ENCODE data around the gene SPATA20.

Gene SPATA20

GRCh38 chr17:50533185-50533584, 13.8 kb upstream of the SPATA20 start:
- DNase-seq, result no peak
- no peak overlapping the region for H3K4me3 ChIP-seq (ENCODE audit: insufficient read depth, low read depth, low read length, poor library complexity, severe bottlenecking)
- no peak overlapping the region for H3K27ac ChIP-seq (ENCODE audit: insufficient read depth, low read length, poor library complexity, severe bottlenecking)
- no peaks in the 10 kb centered on the region for H3K36me3 ChIP-seq (ENCODE audit: control insufficient read depth, insufficient read depth, low read length)
- H3K4me1 ChIP-seq (ENCODE audit: control insufficient read depth, insufficient read depth, low read length, poor library complexity, severe bottlenecking), result peaks cover 13% of the 10 kb centered on the region
- peaks cover 29% of the 10 kb centered on the region for H3K27me3 ChIP-seq (replicated peaks; ENCODE audit: control insufficient read depth, insufficient read depth, low read length, poor library complexity, severe bottlenecking)
- H3K9me3 ChIP-seq (ENCODE audit: control insufficient read depth, low read length), result no peaks in the 10 kb centered on the region

DNA sequence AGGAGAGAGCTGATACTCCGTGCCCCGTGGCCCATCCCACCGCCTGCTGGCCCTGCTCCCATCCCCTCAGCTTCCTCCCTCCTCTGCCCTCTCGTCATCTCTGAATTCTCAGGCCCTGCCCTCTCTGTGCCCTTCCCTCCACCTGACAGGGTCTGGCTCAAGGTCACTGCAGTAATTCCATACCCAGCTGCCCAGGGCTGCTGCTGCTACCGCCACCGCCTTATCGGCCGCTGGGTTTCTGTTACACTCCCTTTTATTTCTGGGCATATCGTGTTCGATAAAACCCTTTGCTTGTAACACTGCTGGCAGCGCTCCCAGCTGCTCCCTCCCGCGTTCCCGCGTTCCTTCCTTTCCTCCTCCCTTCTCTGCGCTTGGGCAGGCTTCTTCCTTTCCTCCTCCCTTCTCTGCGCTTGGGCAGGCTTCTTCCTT, 13.2 kb upstream of the SPATA20 start:
- Histone ChIP-seq H3K4me1 (ENCODE audit: control insufficient read depth, insufficient read depth, low read length, poor library complexity, severe bottlenecking) (peaks cover 13% of the 10 kb centered on the region), H3K27ac (ENCODE audit: insufficient read depth, low read length, poor library complexity, severe bottlenecking) (no peak overlapping the region), H3K27me3 (replicated peaks; ENCODE audit: control insufficient read depth, insufficient read depth, low read length, poor library complexity, severe bottlenecking) (peaks cover 26% of the 10 kb centered on the region), H3K36me3 (ENCODE audit: control insufficient read depth, insufficient read depth, low read length) (no peaks in the 10 kb centered on the region), H3K9me3 (ENCODE audit: control insufficient read depth, low read length) (no peaks in the 10 kb centered on the region), H3K4me3 (ENCODE audit: insufficient read depth, low read depth, low read length, poor library complexity, severe bottlenecking) (no peak overlapping the region)
- no peak for DNase-seq

DNA sequence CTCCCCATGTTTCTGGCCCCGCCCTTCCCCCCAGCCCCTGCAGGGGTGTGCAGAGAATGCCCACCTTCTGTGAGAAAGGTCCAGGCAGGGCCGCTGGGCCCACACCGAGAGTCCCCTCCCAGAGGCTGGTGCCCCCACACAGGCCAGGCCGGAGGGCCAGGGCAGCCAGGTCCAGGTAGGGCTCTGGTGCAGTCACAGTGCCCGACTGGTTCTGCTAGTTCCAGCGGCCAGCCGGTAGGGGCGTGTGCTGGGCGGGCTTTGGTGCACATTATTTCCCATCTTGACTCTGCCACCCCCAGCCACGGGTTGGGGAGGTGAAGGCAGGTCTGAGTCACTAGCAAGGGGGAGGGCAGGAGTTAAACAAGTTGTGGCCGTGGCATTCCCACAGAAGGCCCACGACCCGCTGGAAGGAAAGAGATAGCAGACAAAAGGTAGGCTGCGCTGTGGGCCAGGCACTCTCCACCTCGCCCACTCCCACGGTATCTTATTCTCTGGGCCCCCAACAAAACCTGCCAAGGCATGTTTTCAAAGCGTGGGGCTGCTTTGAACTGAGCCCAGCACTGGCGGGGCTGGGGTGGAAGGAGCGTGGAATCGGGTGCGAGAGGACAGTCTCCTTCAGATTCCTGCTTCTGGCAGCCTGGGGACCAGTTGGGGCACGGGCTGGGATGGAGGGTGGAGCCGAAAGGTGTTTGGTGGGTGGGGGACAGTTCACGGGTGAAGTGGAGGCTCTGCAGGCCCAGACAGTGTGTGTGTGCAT, 12.6 kb upstream of the SPATA20 start:
- H3K27ac ChIP-seq (ENCODE audit: insufficient read depth, low read length, poor library complexity, severe bottlenecking), result no peak overlapping the region
- H3K4me1 ChIP-seq (ENCODE audit: control insufficient read depth, insufficient read depth, low read length, poor library complexity, severe bottlenecking), result peaks cover 13% of the 10 kb centered on the region
- no peak overlapping the region for H3K4me3 ChIP-seq (ENCODE audit: insufficient read depth, low read depth, low read length, poor library complexity, severe bottlenecking)
- H3K27me3 ChIP-seq (replicated peaks; ENCODE audit: control insufficient read depth, insufficient read depth, low read length, poor library complexity, severe bottlenecking), result peaks cover 26% of the 10 kb centered on the region
- no peak for DNase-seq
- no peaks in the 10 kb centered on the region for H3K9me3 ChIP-seq (ENCODE audit: control insufficient read depth, low read length)
- no peaks in the 10 kb centered on the region for H3K36me3 ChIP-seq (ENCODE audit: control insufficient read depth, insufficient read depth, low read length)

DNA sequence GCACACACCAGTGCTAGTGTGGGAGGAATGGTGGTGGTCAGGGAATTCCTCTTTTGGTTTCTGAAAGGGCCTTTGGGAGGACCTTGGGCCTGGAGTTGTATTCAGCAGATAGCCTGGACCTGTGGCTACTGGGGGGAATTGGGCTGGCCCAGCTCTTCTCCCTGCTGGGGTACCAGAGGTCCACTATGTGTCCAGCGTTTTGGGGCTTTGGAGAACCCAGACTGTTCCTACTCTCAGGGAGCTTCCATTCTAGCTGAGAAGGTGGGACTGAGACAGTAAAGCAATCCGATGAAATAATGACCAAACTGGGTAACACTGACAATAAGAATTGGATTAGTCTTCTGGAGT, 12.0 kb upstream of the SPATA20 start:
- Histone ChIP-seq H3K27ac (ENCODE audit: insufficient read depth, low read length, poor library complexity, severe bottlenecking) (no peak overlapping the region), H3K9me3 (ENCODE audit: control insufficient read depth, low read length) (no peaks in the 10 kb centered on the region), H3K4me3 (ENCODE audit: insufficient read depth, low read depth, low read length, poor library complexity, severe bottlenecking) (no peak overlapping the region), H3K4me1 (ENCODE audit: control insufficient read depth, insufficient read depth, low read length, poor library complexity, severe bottlenecking) (peaks cover 13% of the 10 kb centered on the region), H3K27me3 (replicated peaks; ENCODE audit: control insufficient read depth, insufficient read depth, low read length, poor library complexity, severe bottlenecking) (peaks cover 26% of the 10 kb centered on the region), H3K36me3 (ENCODE audit: control insufficient read depth, insufficient read depth, low read length) (no peaks in the 10 kb centered on the region)
- DNase-seq, result no peak

DNA sequence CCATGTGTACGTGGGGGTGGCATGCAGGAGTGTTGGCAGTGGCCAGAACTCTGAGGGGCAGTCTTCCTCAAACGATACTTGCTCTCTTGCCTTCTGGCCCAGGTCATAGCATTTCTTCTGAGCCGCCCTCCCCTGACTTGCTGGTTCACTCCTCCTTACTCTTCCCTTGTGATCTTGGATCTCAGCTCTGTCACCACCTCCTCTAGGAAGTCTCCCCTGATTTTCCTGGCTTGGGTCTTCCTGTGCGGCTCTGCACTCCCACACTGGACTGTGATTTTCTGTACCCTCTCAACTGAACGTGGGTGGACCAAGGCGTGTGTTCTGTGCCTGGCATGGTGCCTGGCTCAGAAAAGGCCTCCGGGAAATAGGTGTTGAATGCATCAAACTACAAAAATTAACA, 11.6 kb upstream of the SPATA20 start:
- Histone ChIP-seq H3K4me3 (ENCODE audit: insufficient read depth, low read depth, low read length, poor library complexity, severe bottlenecking) (no peak overlapping the region), H3K9me3 (ENCODE audit: control insufficient read depth, low read length) (no peaks in the 10 kb centered on the region), H3K27ac (ENCODE audit: insufficient read depth, low read length, poor library complexity, severe bottlenecking) (no peak overlapping the region), H3K36me3 (ENCODE audit: control insufficient read depth, insufficient read depth, low read length) (no peaks in the 10 kb centered on the region), H3K4me1 (ENCODE audit: control insufficient read depth, insufficient read depth, low read length, poor library complexity, severe bottlenecking) (peaks cover 13% of the 10 kb centered on the region), H3K27me3 (replicated peaks; ENCODE audit: control insufficient read depth, insufficient read depth, low read length, poor library complexity, severe bottlenecking) (peaks cover 24% of the 10 kb centered on the region)
- DNase-seq, result no peak

- Histone ChIP-seq H3K27ac (ENCODE audit: insufficient read depth, low read length, poor library complexity, severe bottlenecking) (no peak overlapping the region), H3K9me3 (ENCODE audit: control insufficient read depth, low read length) (no peaks in the 10 kb centered on the region), H3K4me3 (ENCODE audit: insufficient read depth, low read depth, low read length, poor library complexity, severe bottlenecking) (no peak overlapping the region), H3K36me3 (ENCODE audit: control insufficient read depth, insufficient read depth, low read length) (no peaks in the 10 kb centered on the region), H3K4me1 (ENCODE audit: control insufficient read depth, insufficient read depth, low read length, poor library complexity, severe bottlenecking) (peaks cover 13% of the 10 kb centered on the region), H3K27me3 (replicated peaks; ENCODE audit: control insufficient read depth, insufficient read depth, low read length, poor library complexity, severe bottlenecking) (peaks cover 13% of the 10 kb centered on the region)
- no peak for DNase-seq
Measured at GRCh38 chr17:50536683-50537646, 10.0 kb upstream of the SPATA20 start.

GRCh38 chr17:50537721-50538548, 9.0 kb upstream of the SPATA20 start:
- Histone ChIP-seq H3K36me3 (ENCODE audit: control insufficient read depth, insufficient read depth, low read length) (no peaks in the 10 kb centered on the region), H3K4me3 (ENCODE audit: insufficient read depth, low read depth, low read length, poor library complexity, severe bottlenecking) (no peak overlapping the region), H3K27me3 (replicated peaks; ENCODE audit: control insufficient read depth, insufficient read depth, low read length, poor library complexity, severe bottlenecking) (peaks cover 3% of the 10 kb centered on the region), H3K4me1 (ENCODE audit: control insufficient read depth, insufficient read depth, low read length, poor library complexity, severe bottlenecking) (peaks cover 9% of the 10 kb centered on the region), H3K9me3 (ENCODE audit: control insufficient read depth, low read length) (no peaks in the 10 kb centered on the region), H3K27ac (ENCODE audit: insufficient read depth, low read length, poor library complexity, severe bottlenecking) (no peak overlapping the region)
- DNase-seq, result no peak

DNA sequence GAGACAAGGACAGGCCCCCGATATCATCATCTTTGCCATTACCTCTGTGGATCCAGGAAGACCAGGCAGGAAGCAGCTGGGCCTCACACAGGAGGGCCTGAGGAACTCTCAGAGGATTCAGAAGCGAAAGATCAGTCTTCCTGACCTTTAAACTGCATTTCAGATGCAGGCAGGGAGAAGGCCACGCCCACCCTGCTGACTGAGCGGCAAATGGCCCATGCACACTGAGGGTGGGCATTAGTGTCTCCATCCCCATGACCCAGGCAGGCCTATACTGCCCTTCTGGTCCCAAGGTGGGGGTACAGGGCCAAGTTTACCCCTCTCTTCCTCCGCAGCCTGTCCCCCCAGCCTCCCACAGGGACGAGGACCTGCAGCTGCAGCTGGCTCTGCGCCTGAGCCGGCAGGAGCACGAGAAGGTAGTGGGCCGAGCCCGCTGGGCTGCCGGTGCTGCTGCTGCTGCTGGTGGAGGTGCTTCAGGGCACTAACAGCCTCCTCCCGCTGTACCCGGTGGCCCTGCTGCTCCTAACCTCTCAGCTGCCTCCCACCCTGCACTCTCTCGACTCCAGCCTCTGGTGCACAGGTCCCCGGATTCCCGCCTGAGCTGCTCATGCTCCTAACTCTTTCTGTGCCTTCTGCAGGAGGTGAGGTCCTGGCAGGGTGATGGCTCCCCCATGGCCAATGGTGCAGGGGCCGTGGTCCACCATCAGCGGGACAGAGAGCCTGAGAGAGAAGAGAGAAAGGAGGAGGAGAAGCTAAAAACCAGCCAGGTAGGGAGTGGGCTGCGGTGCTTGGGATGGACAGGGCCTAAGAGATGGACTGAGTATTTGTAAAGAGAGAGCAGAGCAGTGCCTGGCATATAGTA, 8.2 kb upstream of the SPATA20 start:
- Histone ChIP-seq H3K9me3 (ENCODE audit: control insufficient read depth, low read length) (no peaks in the 10 kb centered on the region), H3K36me3 (ENCODE audit: control insufficient read depth, insufficient read depth, low read length) (no peaks in the 10 kb centered on the region), H3K27me3 (replicated peaks; ENCODE audit: control insufficient read depth, insufficient read depth, low read length, poor library complexity, severe bottlenecking) (no peaks in the 10 kb centered on the region), H3K4me3 (ENCODE audit: insufficient read depth, low read depth, low read length, poor library complexity, severe bottlenecking) (no peak overlapping the region), H3K27ac (ENCODE audit: insufficient read depth, low read length, poor library complexity, severe bottlenecking) (no peak overlapping the region), H3K4me1 (ENCODE audit: control insufficient read depth, insufficient read depth, low read length, poor library complexity, severe bottlenecking) (peaks cover 9% of the 10 kb centered on the region)
- no peak for DNase-seq
